Omental fat pad (tissue), 4 donors: Measurements from ENCODE around the gene NSRP1. TPM values are rescaled to one million over a fixed set of nuclear protein-coding genes. Genes with fewer than 3 reads are reported as not detected.

Source experiments
- ATAC-seq: fragments of 150-250 bp; one replicate; pipeline ENCODE4 v1.9.1; 2016; ENCODE audit warnings: mild to moderate bottlenecking, moderate library complexity; ENCODE audit not compliant: low FRiP score
- DNase-seq: peaks from one replicate; pipeline ENCODE4 v3.0.0-alpha.2; 2019; ENCODE audit warnings: low spot score
- CTCF ChIP-seq, 3 donors: fragments of 450-650 bp; IDR thresholded peaks; one replicate each; pipeline ENCODE4 v1.5.1; 2016 to 2017; ENCODE audit warnings: antibody characterized with exemption in 3 of 3, mild to moderate bottlenecking in 3 of 3, moderate library complexity in 2 of 3
- total RNA-seq, 4 donors: library from RNA; depleted of rRNA; stranded (reverse); fragments of >200 nt; gene quantifications; one replicate each; pipeline ENCODE4 v1.1.0, GENCODE V29; 2016

Gene NSRP1
- total RNA-seq, 4 donors from 2014 or later, result 17.4 to 35.2 (median 25.1) TPM

DNA sequence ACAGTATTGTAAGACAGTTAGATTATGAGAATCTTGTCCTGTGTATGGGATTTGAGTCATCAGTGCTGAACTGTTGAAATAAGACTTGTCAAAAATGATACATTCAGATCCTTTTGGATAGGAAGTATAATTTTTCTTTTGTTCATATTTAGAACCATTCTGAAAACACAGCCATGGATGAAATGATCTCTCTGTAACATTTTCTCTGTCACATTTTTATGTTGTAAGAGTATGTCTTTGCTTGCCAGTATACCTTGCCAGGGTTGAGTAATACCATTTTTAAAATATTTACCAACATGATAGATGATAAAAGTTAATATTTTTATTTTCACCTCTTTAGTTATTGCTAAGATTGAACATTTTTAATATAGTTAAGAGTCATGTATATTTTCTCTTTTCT, 45.0 kb downstream of the NSRP1 start:
- TF ChIP-seq CTCF (IDR thresholded peaks at IDR 0.05), result no peak
- DNase-seq (no peak), ATAC-seq (no peak)

GRCh38 chr17:30164531-30164930, 47.9 kb downstream of the NSRP1 start:
- TF ChIP-seq CTCF (IDR thresholded peaks at IDR 0.05), result no peak
- ATAC-seq, result no peak
- DNase-seq, result no peak

DNA sequence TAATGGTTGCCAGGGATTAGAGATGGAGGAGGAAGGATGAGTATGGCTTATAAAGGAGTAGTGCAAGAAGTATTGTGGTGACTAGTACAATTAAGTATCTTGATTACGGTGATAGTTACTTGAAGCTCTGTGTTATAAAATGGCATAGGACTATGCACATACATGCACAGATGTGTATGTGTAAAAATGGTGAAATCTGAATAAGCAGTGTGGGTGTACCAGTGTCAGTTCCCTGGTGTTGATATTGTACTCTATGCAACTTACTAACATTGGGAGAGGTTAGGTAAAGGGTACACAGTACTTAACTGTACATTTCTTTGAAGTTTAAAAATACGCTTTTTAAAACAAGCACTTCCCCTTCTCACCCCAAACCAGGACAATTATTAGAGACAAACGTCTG, 48.5 kb downstream of the NSRP1 start:
- no peak for DNase-seq
- ATAC-seq, result no peak
- TF ChIP-seq CTCF (IDR thresholded peaks at IDR 0.05), result no peak

DNA sequence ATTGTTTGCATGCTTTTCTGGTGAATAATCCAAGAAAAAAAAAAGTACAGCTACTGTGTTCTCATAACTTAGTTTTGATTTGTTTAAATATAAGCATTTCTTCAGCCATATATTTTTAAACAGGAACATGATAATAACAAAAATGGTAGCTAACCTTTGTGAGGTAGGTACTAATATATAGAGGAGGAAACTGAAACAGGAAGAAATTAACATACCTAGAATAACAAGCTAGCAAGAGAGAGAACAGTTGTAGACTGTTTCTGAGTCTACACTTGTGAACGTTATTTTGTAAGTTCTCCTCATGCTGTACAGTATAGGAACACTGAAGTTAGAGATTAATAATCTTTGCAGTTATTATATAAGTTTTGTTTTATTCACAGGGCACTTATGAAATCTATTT, 49.3 kb downstream of the NSRP1 start:
- ATAC-seq (no peak), DNase-seq (no peak)
- TF ChIP-seq CTCF (IDR thresholded peaks at IDR 0.05), result no peak

DNA sequence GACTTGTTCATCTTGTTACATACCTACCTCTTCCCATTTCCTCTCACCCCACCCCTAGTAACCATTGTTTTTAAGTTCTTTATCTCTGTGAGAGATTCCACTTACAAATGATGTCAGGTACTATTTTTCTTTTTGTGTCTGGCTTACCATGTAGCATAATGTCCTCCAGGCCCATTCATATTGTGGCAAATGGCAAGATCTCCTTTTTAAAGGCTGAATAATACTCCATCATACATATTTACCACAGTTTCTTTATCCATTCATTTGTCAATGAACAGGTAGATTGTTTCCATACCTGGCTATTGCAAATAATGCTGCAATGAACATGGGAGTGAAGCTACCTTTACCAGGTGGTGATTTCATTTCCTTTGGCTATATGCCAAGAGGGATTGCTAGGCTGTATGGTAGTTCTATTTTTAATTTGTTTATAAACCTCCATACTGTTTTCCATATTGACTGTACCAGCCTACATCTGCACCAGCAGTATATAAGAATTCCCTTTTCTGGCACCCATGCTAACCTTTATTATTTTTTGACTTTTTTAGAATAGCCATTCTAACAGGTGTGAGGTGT, 53.9 kb downstream of the NSRP1 start:
- ATAC-seq (no peak), DNase-seq (no peak)
- no peak for TF ChIP-seq CTCF (IDR thresholded peaks at IDR 0.05)

GRCh38 chr17:30172560-30172959, 55.9 kb downstream of the NSRP1 start:
- TF ChIP-seq CTCF (IDR thresholded peaks at IDR 0.05), result no peak
- ATAC-seq (no peak), DNase-seq (no peak)

GRCh38 chr17:30173649-30174048, 57.0 kb downstream of the NSRP1 start:
- TF ChIP-seq CTCF (IDR thresholded peaks at IDR 0.05), result no peak
- ATAC-seq (no peak), DNase-seq (no peak)
